Measurements from ENCODE around the gene PLCL2. TPM values are rescaled to one million over a fixed set of nuclear protein-coding genes. Genes with fewer than 3 reads are reported as not detected.
"Not testable (repeated sequence)": the region's sequence is repeated elsewhere in the genome, so short reads cannot be mapped to it uniquely, and the experiment has no call there.

The PLCL2 gene
- total RNA-seq, 3 donors from 2014 or later, result 15.0 to 35.0 (median 18.8) TPM

DNA sequence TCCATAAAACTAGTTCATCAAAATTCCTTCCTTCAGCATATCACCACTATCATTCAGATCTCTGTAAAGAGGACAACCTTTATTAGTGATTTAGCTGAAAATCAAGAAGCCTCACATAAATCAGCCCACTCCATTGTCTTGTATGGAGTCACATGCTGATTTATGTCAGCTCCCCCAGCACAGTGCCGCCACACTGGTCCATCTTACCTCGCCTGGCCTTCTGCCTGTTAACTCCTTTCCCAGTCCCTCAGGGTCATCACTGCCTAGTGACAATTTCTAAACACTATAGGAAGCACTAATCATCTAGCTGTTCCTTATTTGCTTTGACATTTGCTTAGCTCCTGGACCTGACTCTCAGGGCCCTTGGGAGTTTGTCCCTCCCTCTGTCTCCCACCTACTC is 75.4 kb downstream of the PLCL2 start:
- no peak for ATAC-seq
- no peaks in the 10 kb centered on the region for H3K4me1 ChIP-seq (ENCODE audit: low read depth)
- no peak for DNase-seq
- H3K4me3 ChIP-seq, result no peak overlapping the region
- intact Hi-C loops (cut with DNase I, micrococcal nuclease), result no loop called here
- peaks cover 3% of the 10 kb centered on the region for H3K9me3 ChIP-seq
- TF ChIP-seq, protein P1, sequence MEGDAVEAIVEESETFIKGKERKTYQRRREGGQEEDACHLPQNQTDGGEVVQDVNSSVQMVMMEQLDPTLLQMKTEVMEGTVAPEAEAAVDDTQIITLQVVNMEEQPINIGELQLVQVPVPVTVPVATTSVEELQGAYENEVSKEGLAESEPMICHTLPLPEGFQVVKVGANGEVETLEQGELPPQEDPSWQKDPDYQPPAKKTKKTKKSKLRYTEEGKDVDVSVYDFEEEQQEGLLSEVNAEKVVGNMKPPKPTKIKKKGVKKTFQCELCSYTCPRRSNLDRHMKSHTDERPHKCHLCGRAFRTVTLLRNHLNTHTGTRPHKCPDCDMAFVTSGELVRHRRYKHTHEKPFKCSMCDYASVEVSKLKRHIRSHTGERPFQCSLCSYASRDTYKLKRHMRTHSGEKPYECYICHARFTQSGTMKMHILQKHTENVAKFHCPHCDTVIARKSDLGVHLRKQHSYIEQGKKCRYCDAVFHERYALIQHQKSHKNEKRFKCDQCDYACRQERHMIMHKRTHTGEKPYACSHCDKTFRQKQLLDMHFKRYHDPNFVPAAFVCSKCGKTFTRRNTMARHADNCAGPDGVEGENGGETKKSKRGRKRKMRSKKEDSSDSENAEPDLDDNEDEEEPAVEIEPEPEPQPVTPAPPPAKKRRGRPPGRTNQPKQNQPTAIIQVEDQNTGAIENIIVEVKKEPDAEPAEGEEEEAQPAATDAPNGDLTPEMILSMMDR (IDR thresholded peaks at IDR 0.05), result no peak
- no peaks in the 10 kb centered on the region for H3K36me3 ChIP-seq (ENCODE audit: low read depth)

DNA sequence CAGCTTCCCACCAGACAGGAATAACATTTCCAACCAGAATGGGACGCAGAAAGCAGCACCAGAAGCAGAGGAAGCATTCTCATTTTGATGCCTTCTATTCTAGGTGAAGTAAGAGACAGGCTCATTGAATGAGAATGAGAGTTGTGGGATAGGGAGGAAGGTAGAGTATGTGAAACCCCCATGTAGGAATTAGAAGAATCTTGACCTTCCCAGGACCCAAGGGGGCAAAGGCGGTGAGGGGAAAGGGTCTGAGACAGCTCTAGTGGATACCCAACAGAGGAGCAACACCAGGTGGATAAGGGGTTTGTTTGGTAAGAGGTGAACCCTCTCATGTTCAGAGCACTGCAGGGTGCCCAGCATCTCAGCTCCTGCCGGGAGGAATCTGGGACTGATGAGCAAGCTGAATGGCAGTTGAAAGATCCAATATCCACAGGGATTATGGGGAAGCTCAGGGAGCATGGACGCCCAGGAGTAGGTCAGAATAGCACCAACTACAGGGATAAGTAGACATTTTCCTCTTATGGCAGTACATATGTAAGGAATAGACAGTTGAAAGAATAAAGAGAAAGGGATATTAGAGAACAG is 77.0 kb downstream of the PLCL2 start:
- no peaks in the 10 kb centered on the region for H3K36me3 ChIP-seq (ENCODE audit: low read depth)
- peaks cover 3% of the 10 kb centered on the region for H3K9me3 ChIP-seq
- TF ChIP-seq, protein P1 (IDR thresholded peaks at IDR 0.05), result no peak
- intact Hi-C loops (cut with DNase I, micrococcal nuclease), result no loop called here
- H3K4me3 ChIP-seq, result no peak overlapping the region
- no peak for ATAC-seq
- no peak for DNase-seq
- H3K4me1 ChIP-seq (ENCODE audit: low read depth), result no peaks in the 10 kb centered on the region

DNA sequence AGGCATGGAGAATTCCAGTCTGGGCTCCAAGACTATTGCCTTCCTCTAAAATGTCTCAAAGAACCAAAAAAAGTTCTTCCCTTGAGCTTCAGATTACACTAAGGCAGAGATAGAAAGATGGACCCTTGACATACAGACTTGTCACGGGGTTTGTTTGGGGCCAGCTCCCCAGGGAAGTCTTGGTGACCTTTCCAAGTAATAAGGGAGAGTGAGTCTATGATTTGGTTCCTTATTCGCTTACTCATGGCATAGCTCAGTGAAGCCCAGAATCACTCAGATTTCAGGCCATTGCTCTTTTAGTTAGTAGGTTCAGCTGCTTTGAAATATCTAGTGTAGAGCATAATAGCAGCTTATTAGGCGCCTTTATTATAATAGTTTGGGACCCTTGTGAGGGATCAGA is 90.3 kb downstream of the PLCL2 start:
- TF ChIP-seq, protein P1 (IDR thresholded peaks at IDR 0.05), result no peak

DNA sequence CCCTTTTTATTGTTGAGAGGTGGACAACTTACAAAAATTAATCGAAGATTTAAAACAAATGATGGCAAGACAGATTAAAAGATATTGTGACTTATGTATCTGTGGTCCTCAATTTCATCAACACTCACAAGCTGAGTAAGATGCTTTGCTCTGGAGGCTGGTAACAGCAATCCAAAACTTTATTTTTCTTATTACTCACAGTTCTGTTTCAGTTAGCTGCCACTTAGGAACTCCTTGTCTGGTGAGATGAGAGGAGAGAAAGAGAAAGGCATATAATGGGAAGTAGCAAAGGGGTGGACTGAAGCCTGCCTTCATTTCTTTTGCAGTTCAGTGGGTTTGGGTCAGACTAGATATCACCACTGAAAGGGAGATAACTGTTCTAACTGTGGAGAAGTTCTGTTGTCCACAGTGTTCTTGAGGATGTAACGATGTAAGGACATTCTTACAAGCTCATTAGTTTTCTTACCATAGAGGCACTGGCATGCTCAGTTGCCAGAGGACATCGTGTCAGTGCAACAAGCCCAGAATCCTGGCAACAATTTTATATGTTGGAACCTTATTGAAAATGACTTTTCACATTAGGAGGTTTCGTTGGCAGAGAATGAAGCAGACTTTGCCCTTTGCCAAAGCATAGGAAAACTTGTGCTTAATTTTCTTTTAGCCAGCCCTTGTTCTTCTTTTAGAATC is 93.6 kb downstream of the PLCL2 start:
- Histone ChIP-seq H3K4me1 (ENCODE audit: low read depth) (no peaks in the 10 kb centered on the region), H3K36me3 (ENCODE audit: low read depth) (no peaks in the 10 kb centered on the region), H3K9me3 (no peaks in the 10 kb centered on the region), H3K4me3 (no peak overlapping the region)
- intact Hi-C loops (cut with DNase I, micrococcal nuclease), result no loop called here
- no peak for DNase-seq
- TF ChIP-seq, protein P1 (IDR thresholded peaks at IDR 0.05), result no peak
- no peak for ATAC-seq

More for the DNA sequence above, 90.3 kb downstream of the PLCL2 start:
- ATAC-seq, result no peak
- intact Hi-C loops (cut with DNase I, micrococcal nuclease), result no loop called here
- peaks cover 4% of the 10 kb centered on the region for H3K9me3 ChIP-seq
- H3K36me3 ChIP-seq (ENCODE audit: low read depth), result no peaks in the 10 kb centered on the region
- DNase-seq, result no peak
- no peak overlapping the region for H3K4me3 ChIP-seq
- H3K4me1 ChIP-seq (ENCODE audit: low read depth), result no peaks in the 10 kb centered on the region

DNA sequence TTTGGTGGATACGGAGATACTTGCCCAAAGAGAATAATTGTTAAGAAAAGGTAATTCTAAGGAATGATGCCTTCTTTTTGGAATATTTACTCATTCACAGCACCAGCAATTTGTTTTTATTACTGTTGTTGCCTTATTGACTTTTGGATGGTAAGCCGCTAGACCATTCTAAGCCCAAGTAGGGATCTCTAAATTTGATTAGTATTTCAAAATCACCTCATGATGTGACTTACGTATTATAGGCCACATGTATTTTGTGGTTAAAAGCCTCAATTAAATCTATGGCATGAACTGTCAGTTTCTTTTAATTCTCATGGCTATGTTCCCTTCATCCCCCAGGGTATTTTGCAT is 94.1 kb downstream of the PLCL2 start:
- intact Hi-C loops (cut with DNase I, micrococcal nuclease), result no loop called here
- ATAC-seq (no peak), DNase-seq (no peak)
- no peaks in the 10 kb centered on the region for H3K9me3 ChIP-seq
- H3K36me3 ChIP-seq (ENCODE audit: low read depth), result no peaks in the 10 kb centered on the region
- no peaks in the 10 kb centered on the region for H3K4me1 ChIP-seq (ENCODE audit: low read depth)
- TF ChIP-seq, protein P1 (IDR thresholded peaks at IDR 0.05), result no peak
- no peak overlapping the region for H3K4me3 ChIP-seq

DNA sequence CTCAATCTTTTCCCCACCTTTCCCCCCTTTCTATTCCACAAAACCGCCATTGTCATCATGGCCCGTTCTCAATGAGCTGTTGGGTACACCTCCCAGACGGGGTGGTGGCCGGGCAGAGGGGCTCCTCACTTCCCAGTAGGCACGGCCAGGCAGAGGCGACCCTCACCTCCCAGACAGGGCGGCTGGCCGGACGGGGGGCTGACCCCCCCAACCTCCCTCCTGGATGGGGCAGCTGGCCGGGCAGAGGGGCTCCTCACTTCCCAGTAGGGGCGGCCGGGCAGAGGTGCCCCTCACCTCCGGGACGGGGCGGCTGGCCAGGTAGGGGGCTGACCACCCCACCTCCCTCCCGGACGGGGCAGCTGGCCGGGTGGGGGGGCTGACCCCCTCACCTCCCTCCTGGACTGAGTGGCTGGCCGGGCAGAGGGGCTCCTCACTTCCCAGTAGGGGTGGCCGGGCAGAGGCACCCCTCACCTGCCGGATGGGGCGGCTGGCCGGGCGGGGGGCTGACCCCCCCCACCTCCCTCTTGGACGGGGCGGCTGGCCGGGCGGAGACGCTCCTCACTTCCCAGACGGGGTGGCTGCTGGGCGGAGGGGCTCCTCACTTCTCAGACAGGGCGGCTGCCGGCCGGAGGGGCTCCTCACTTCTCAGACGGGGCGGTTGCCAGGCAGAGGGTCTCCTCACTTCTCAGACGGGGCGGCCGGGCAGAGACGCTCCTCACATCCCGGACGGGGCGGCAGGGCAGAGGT is 95.2 kb downstream of the PLCL2 start:
- H3K36me3 ChIP-seq (ENCODE audit: low read depth); H3K4me3 ChIP-seq; DNase-seq; H3K9me3 ChIP-seq; intact Hi-C loops (cut with DNase I, micrococcal nuclease); ATAC-seq; H3K4me1 ChIP-seq (ENCODE audit: low read depth): not testable (repeated sequence)

DNA sequence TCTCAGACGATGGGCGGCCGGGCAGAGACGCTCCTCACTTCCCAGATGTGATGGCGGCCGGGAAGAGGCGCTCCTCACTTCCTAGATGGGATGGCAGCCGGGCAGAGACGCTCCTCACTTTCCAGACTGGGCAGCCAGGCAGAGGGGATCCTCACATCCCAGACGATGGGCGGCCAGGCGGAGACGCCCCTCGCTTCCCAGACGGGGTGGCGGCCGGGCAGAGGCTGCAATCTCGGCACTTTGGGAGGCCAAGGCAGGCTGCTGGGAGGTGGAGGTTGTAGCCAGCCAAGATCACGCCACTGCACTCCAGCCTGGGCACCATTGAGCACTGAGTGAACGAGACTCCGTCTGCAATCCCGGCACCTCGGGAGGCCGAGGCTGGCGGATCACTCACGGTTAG is 95.8 kb downstream of the PLCL2 start:
- H3K4me3 ChIP-seq; ATAC-seq; H3K4me1 ChIP-seq (ENCODE audit: low read depth); H3K9me3 ChIP-seq; H3K36me3 ChIP-seq (ENCODE audit: low read depth); intact Hi-C loops (cut with DNase I, micrococcal nuclease); DNase-seq: not testable (repeated sequence)

Data from mucosa of descending colon (tissue), 3 donors.